DND-41 (cell line): ENCODE measurements around the gene HSPA12A.

Experiments used
- ATAC-seq: fragments of 200-7000 bp; cut with Tn5 transposase; 3 replicates; pipeline ENCODE4 v1.9.1; 2021; ENCODE audit warnings: low read depth; ENCODE audit not compliant: insufficient read depth
- DNase-seq: peaks from one replicate; pipeline ENCODE4 v3.0.0-alpha.2; 2020
- H2AFZ ChIP-seq: 2 replicates; pipeline ENCODE4 v1.6.0; 2012; ENCODE audit warnings: low read depth, low read length
- H3K27ac ChIP-seq: 2 replicates; pipeline ENCODE4 v1.5.1; 2012; ENCODE audit warnings: low read length, inconsistent platforms
- H3K27me3 ChIP-seq: fragments of 200-600 bp; sonication (generic); 2 replicates; pipeline ENCODE4 v1.6.0; 2012; ENCODE audit warnings: low read length, mild to moderate bottlenecking, inconsistent platforms; ENCODE audit not compliant: insufficient read depth, poor library complexity
- H3K36me3 ChIP-seq: 2 replicates; pipeline ENCODE4 v1.5.1; 2012; ENCODE audit warnings: low read length, inconsistent platforms; ENCODE audit not compliant: insufficient read depth
- H3K4me1 ChIP-seq: 2 replicates; pipeline ENCODE4 v1.5.1; 2012; ENCODE audit warnings: mild to moderate bottlenecking, low read length; ENCODE audit not compliant: insufficient read depth
- H3K4me2 ChIP-seq: 2 replicates; pipeline ENCODE4 v1.6.0; 2012; ENCODE audit warnings: mild to moderate bottlenecking, moderate library complexity, low read length, inconsistent platforms; ENCODE audit not compliant: insufficient read depth
- H3K4me3 ChIP-seq, 2 experiments: fragments of 200-600 bp in 1 of 2; shearing (Covaris generic) in 1 of 2; 2 replicates each; pipeline ENCODE4 v1.5.1; 2012 to 2016; ENCODE audit warnings: inconsistent platforms in 2 of 2, low read length in 2 of 2, mild to moderate bottlenecking in 2 of 2, low read depth in 1 of 2, moderate library complexity in 1 of 2
- H3K79me2 ChIP-seq: 2 replicates; pipeline ENCODE4 v1.6.0; 2012; ENCODE audit warnings: low read length, inconsistent platforms; ENCODE audit not compliant: insufficient read depth
- H3K9ac ChIP-seq: 2 replicates; pipeline ENCODE4 v1.6.0; 2012; ENCODE audit warnings: low read depth, mild to moderate bottlenecking, inconsistent platforms, low read length, moderate library complexity
- H3K9me3 ChIP-seq: 2 replicates; pipeline ENCODE4 v1.5.1; 2012; ENCODE audit warnings: low read length, moderate library complexity, mild to moderate bottlenecking, inconsistent platforms; ENCODE audit not compliant: insufficient read depth, severe bottlenecking
- H4K20me1 ChIP-seq: 2 replicates; pipeline ENCODE4 v1.6.0; 2012; ENCODE audit warnings: low read length; ENCODE audit not compliant: insufficient read depth
- CTCF ChIP-seq: IDR thresholded peaks from 2 replicates; pipeline ENCODE4 v1.5.1; 2012; ENCODE audit warnings: borderline replicate concordance, low read length, moderate library complexity, mild to moderate bottlenecking; ENCODE audit not compliant: poor library complexity, severe bottlenecking; ENCODE audit errors: extremely low read depth
- EZH2 ChIP-seq: IDR thresholded peaks from 3 replicates; pipeline ENCODE4 v1.6.1; 2012; ENCODE audit warnings: borderline replicate concordance, low read depth, mild to moderate bottlenecking, moderate library complexity, low read length, inconsistent platforms; ENCODE audit not compliant: severe bottlenecking

The HSPA12A gene

DNA sequence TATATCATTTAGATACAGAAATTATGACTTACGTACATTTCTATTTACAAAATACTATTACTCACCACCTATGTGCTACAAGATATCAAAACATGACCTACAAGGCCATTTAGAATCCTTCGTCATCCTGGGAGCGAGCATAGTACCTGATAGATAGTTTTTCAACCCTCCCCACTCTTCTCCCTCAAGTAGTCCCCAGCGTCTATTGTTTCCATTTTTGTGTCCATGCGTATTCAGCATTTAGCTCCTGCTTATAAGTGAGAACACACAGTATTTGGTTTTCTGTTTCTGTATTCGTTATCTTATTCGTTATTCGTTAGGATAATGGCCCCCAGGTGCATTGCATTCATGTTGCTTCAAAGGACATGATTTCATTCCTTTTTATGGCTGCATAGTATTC is 93.5 kb downstream of the HSPA12A start:
- H3K27me3 ChIP-seq, result no peaks in the 10 kb centered on the region
- H3K9me3 ChIP-seq, result no peaks in the 10 kb centered on the region
- H3K4me1 ChIP-seq, result no peaks in the 10 kb centered on the region
- H4K20me1 ChIP-seq, result no peaks in the 10 kb centered on the region
- no peak overlapping the region for H3K4me3 ChIP-seq
- H3K79me2 ChIP-seq, result no peaks in the 10 kb centered on the region
- no peak overlapping the region for H3K9ac ChIP-seq
- H3K4me2 ChIP-seq, result no peak overlapping the region
- no peak overlapping the region for H2AFZ ChIP-seq
- no peaks in the 10 kb centered on the region for H3K36me3 ChIP-seq
- no peak for ATAC-seq
- no peak for TF ChIP-seq CTCF
- no peak for TF ChIP-seq EZH2
- DNase-seq, result no peak
- no peak overlapping the region for H3K27ac ChIP-seq

- Histone ChIP-seq H3K27me3 (no peaks in the 10 kb centered on the region), H4K20me1 (no peaks in the 10 kb centered on the region), H3K9me3 (no peaks in the 10 kb centered on the region), H3K79me2 (no peaks in the 10 kb centered on the region), H2AFZ (no peak overlapping the region), H3K4me2 (no peak overlapping the region), H3K9ac (no peak overlapping the region), H3K4me3 (no peak overlapping the region), H3K4me1 (no peaks in the 10 kb centered on the region), H3K27ac (no peak overlapping the region), H3K36me3 (no peaks in the 10 kb centered on the region)
- DNase-seq (no peak), ATAC-seq (no peak)
- TF ChIP-seq EZH2 (no peak), CTCF (no peak)
Observed at GRCh38 chr10:116646502-116646901, 95.9 kb downstream of the HSPA12A start.

DNA sequence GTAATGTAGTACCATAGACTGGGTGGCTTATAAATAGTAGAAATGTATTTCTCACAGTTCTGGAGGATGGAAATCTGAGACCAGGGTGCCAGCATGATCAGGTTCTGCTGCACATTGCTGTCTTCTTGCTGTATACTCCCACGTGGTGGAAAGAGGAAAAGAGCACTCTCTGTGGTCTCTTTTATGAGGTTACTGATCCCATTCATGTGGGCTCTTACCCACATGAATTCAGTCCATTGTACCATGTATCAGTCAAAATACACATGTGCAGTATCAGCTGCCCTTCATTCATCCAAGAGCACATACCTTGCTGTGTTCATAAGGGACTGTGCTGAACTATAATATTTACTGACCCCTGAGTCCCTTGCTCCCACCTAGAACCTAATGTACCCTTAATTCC is 104.5 kb downstream of the HSPA12A start:
- H3K36me3 ChIP-seq, result no peaks in the 10 kb centered on the region
- no peak overlapping the region for H3K9ac ChIP-seq
- H3K79me2 ChIP-seq, result no peaks in the 10 kb centered on the region
- no peak overlapping the region for H3K4me3 ChIP-seq
- DNase-seq (peak; percentile 37), ATAC-seq (peak; percentile 99)
- H4K20me1 ChIP-seq, result no peaks in the 10 kb centered on the region
- TF ChIP-seq EZH2, result no peak
- no peak for TF ChIP-seq CTCF
- no peak overlapping the region for H2AFZ ChIP-seq
- H3K9me3 ChIP-seq, result no peaks in the 10 kb centered on the region
- H3K4me1 ChIP-seq, result no peaks in the 10 kb centered on the region
- H3K4me2 ChIP-seq, result no peak overlapping the region
- H3K27ac ChIP-seq, result no peak overlapping the region
- no peaks in the 10 kb centered on the region for H3K27me3 ChIP-seq

GRCh38 chr10:116636976-116637375 is 105.4 kb downstream of the HSPA12A start:
- DNase-seq, result no peak
- no peak for ATAC-seq
- Histone ChIP-seq H3K9me3 (no peaks in the 10 kb centered on the region), H3K4me1 (no peaks in the 10 kb centered on the region), H2AFZ (no peak overlapping the region), H3K79me2 (no peaks in the 10 kb centered on the region), H3K36me3 (no peaks in the 10 kb centered on the region), H3K4me2 (no peak overlapping the region), H3K27me3 (no peaks in the 10 kb centered on the region), H3K9ac (no peak overlapping the region), H4K20me1 (no peaks in the 10 kb centered on the region), H3K27ac (no peak overlapping the region), H3K4me3 (no peak overlapping the region)
- TF ChIP-seq CTCF, result no peak
